HG03354 (cell line): Measurements from ENCODE around the gene MRFAP1L1.
"Not testable (repeated sequence)": the region's sequence is repeated elsewhere in the genome, so short reads cannot be mapped to it uniquely, and the experiment has no call there.

Experiments
- ATAC-seq: cut with Tn5 transposase; IDR thresholded peaks from one replicate; pipeline ENCODE4 v1.9.1; 2021; ENCODE audit warnings: mild to moderate bottlenecking; ENCODE audit not compliant: unreplicated experiment, poor library complexity, severe bottlenecking

The MRFAP1L1 gene

DNA sequence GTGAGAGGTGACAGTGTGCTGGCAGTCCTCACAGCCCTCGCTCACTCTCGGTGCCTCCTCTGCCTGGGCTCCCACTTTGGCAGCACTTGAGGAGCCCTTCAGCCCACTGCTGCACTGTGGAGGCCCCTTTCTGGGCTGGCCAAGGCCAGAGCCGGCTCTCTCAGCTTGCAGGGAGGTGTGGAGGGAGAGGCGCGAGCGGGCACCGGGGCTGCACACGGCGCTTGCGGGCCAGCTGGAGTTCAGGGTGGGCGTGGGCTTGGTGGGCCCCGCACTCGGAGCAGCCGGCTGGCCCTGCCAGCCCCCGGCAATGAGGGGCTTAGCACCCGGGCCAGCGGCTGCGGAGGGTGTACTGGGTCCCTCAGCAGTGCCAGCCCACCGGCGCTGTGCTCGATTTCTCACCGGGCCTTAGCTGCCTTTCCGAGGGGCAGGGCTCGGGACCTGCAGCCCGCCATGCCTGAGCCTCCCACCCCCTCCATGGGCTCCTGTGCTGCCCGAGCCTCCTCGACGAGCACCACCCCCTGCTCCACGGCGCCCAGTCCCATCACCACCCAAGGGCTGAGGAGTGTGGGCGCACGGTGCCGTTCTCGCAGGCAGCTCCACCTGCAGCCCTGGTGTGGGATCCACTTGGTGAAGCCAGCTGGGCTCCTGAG, 37.0 kb downstream of the MRFAP1L1 start:
- ATAC-seq: not testable (repeated sequence)

DNA sequence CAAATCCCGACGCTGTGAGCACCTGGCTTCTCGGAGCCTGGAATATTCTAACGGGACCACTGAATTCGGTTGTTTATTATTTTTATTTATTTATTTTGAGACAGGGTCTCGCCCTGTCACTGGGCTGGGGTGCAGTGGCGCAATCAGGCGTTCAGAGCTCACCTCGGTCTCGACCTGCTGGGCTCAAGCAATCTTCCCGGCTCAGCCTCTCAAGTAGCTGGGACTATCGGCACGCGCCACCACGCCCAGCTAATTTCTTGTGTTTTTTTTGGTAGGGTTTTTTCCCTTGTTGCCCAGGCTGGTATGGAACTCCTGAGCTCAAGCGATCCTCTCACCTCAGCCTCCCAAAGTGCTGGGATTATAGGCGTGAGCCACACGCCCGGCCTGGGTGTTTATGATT, 37.5 kb downstream of the MRFAP1L1 start:
- no peak for ATAC-seq

DNA sequence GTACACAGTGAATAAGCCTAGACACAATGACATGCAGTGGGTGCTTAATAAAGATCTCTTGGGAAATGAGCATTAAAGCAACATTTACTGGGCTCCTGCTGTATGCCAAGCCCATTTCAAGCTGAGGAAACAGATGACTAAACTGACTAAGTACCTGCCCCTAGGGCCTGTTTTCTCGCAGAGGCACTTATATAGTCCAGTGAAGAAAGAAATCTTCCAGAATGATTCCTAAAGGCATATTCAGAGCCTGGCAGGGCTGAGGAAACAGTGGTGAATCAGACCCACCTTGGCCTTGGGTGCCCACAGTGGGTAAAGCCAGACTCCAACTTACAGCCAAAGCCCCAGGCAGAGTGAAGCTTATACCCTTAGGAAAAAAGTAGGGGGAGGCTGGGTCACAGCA, 38.0 kb downstream of the MRFAP1L1 start:
- ATAC-seq: no peak

DNA sequence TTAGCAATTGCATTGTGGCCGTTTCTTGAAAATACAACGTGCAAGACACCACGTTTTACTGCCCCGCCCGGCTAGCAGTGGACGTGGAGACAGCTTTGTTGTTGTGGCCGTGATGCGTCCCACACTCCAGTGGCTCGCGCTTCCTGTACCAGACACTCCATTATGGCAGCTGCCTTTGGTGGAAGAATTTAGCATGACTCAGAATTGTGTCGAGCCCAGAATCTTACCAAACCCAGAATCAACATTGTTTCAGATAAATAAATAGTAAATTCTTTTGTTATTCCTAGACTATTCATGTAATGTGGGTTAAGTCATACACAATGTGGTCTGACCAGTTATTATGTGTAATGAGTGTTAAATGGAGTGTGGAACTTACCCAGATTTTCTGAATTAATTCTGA, 41.3 kb downstream of the MRFAP1L1 start:
- no peak for ATAC-seq

DNA sequence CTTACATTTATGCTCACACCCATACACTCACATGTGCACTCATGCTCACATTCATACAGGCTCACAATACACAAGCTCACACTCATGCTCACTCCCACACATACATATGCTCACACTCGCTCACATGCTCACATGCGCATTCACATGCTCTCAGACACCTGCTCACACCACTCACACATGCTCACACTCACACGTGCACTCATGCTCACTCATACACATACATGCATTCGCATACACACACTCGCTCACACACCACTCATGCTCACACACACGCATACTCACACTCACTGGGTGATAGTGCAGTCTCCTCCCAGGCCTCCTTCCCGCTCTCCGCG, 44.4 kb downstream of the MRFAP1L1 start:
- no peak for ATAC-seq

DNA sequence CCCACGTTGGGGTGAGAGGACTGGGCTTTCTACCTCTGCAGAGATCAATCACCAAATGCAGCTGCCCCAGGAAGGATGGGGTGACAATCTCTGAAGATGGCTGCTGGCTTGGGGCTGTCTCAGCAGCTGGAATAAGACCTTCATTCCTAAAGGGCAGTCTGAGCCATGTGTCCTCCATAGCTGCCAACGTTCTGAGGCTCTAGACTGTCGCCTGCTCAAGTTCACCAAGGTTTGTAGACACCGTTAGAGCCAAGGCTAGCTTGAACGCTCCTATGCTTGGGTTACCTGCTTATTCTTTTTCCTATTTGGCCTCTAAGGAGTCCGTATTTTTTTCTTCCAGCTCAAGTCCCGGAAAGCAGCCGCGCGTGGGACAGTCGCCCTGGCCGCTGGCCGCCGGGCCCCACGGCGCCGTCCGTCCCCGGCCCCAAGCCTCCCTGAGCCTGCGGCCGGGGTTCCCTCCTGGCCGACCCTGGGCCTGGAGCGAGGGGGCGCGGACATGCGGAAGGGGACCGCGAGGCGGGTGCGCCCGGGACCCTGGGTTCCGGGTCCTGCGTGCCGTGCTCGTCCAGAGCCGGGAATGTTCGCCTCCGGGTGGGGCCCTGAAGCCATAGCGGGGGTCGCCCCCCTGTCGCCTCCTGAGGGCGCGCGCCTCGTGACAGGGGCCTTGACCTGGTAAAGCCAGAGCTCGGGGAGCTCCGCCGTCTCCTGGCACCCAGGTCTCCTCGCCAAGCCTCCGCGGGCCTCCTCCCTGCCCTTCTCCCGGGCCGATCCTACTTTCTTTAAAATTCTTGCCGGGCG, 45.9 kb downstream of the MRFAP1L1 start:
- no peak for ATAC-seq

DNA sequence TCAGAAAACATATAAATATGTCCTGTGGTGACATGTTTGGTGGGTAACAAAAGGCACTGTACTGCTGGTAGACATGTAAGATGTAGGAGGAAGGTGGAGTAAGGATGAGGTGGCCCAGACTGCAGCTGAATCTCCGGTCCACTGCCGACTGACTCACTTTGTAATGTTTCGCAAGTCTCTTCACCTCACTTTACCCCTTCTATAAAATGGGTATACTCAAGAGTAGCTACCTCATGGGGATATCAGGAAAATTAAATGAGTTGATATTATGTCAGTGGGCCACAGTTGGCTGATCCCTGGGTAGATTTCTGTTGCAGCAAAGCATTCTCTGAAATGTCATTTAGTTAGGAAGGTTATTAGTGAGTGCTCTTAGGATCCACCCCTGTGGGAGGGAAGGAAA, 47.1 kb downstream of the MRFAP1L1 start:
- ATAC-seq: no peak

DNA sequence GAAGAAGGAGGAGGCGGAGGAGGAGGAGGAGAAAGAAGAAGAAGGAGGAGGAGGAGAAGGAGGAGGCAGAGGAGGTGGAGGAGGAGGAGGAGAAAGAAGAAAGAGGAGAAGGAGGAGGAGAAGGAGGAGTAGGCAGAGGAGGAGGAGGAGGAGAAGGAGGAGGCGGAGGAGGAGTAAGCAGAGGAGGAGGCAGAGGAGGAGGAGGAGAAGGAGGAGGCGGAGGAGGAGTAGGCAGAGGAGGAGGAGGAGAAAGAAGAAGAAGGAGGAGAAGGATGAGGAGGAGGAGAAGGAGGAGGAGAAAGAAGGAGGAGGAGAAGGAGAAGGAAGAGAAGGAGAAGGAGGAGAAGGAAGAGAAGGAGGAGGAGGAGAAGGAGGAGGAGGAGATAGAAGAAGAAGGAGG, 49.2 kb downstream of the MRFAP1L1 start:
- ATAC-seq: no peak

DNA sequence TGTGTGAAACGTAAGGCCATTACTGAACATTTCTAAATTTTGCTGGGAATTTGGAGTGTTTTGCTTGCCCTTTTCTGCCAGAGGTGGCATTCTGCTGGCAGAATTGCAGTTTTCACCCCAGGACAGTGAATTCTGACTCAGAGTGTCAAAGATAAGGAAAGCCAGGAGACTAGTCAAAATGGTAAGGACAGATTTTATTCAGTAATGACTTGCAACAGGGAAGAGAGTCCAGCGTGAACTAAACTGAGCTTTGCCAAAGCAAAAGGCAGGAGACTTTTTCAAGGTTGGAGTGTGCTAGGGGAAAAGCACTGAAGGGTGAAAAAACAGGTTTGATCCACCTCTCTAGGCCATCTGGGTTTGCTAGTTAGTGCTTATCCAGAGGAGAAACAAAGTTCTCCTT, 49.8 kb downstream of the MRFAP1L1 start:
- no peak for ATAC-seq

DNA sequence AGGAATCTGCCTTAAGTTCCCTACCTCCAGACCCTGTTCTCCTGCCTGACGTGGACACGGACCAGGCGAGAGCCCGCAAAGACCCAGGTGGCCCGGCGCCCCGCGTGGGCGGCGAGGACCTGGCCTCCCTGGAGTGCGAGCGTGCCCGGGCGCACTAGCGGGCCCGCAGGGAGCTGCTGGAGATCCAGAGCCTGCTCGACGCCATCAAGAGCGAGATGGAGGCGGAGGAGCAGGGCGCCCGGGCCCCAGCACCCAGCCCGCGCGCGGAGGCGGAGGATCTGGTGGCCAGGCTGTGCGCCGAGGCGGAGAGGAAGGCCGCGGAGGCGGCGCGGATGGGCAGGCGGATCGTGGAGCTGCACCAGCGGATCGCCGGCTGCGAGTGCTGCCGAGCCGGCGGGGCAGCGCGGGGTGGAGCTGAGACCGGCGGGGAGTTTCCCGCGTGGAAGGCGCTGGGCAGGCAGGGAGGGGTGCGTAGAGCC, 51.0 kb downstream of the MRFAP1L1 start:
- ATAC-seq: no peak

DNA sequence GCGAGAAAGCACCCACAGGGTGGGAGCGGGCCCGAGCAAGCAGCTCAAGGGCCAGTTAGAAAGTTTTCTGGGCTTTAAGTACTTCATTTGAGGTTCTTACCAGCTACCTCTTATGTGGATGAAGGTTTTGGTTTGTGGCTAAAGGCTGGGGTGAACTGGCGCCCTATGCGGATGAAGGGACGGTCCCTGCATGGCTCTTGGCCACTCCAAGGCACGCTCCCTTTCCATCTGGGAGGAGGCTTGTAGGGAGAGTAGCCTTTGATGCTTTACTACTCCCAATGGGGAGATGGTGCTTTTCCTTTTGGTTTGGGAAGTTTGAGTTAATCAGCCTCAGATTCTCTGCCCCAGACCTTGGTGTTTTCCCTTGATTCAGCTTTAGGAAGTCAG, 51.5 kb downstream of the MRFAP1L1 start:
- no peak for ATAC-seq
